Central memory CD4-positive, alpha-beta T cell (primary cell): Measurements from ENCODE around the gene ZBTB7A.

ENCODE experiments used
- DNase-seq: peaks from one replicate; pipeline ENCODE4 v3.0.0; 2022

Gene ZBTB7A

DNA sequence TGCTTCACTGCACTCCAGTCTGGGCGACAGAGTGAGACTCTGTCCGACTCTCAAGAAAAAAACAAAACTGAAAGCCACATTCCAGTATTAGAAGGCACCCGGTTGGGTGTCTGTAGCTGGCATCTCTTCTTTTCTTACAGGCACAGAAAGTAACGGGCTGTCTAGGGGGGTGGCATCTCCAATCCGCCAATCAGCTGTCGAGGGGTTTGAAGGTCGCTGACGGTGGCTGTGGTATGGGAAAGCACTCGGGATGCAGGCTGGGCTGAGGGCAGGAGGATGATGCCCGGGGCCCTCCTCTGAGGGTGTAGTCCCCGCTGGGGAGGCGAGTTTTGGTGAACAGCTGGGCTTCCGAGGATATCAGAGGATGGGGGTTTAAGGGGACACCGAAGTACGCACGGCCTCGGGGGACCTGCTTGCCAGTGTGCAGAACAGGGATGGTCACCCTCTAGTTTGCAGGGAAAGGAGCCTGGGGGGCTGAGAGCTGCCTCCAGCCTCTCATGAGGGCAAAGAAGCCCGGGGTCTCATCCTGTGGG, 27.0 kb upstream of the ZBTB7A start:
- no peak for DNase-seq

DNA sequence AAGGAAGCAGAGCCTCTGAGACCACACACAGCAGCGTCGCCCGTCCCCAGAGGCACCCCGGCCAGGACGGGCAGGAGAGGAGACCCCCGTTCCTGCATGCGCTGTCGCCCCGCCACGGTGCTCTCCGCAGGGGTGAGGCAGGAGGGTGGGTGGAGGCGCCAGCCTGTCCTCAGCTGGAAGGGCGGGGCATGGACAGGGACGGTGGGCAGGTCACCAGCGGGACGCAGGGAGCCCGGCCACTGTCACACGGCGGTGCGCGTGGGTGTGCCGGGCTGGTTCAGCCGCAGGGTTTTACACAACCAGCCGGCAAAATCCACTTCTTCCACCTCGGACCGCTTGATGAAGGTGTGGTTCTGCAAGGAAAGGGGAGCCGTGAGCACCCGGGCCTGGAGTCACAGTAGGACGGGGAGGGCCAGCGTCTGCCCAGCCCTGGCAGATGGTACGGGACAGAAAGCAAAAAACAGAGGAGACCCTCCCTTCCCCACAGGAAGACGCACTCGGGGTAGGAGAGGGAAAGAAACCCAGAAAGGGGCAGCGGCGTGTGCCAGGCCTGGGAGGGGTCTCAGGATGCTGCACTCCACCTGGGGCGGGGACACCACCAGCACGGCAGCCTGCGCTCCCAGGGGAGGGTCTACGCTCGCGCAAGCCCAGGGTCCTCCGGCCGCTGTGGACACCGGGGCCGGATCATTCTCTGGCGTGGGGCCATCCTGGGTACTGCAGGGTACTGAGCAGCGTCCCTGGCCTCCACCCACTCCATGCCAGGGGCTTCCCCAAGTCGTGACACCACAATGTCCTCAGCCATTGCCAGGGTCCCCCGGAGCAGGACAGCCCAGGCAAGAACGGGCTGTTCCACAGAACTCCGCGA, 23.9 kb upstream of the ZBTB7A start:
- DNase-seq = no peak

DNA sequence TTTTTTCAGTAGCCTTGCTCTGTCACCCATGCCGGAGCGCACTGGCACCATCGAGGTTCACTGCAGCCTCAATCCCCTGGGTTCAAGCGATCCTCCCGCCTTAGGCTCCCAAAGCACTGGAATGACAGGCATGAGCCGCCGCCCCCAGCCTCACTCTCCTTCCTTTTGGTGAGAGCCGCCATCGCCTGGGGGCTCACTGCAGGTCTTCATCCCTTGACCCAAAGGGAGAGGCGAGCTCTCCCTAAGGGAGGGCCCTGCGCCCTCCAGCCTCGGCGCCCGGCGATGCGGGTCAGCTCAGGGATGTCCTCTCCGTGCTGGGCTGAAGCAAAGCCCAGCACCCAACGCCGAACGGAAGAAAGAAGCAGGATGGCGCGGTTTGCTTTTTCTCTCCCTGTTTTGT, 23.2 kb upstream of the ZBTB7A start:
- no peak for DNase-seq

DNA sequence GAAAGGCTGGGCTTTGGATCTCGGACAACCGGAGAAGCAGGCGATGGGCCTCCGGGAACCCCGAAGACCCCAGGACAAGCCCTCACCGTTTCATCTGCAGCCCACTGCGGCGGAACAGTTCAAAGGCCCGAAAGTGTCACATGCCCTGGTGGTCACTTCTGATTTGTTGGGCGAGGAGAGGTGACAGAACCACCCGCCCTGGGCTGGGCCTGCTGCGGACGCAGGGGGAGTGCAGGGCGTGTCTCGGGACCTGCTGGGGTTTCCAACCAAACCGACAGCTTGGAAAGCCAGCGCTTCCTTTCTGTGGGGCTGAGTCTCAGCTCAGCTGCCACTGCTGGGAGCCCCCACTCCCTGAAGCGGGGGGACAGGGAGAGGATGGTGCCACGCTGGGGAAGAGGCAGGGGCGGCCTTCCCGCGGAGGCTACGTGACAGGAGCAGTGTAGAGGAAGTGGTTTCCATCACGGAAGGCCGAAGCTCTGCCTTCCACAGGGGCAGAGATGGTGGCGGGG, 22.8 kb upstream of the ZBTB7A start:
- DNase-seq = peak; percentile 40

DNA sequence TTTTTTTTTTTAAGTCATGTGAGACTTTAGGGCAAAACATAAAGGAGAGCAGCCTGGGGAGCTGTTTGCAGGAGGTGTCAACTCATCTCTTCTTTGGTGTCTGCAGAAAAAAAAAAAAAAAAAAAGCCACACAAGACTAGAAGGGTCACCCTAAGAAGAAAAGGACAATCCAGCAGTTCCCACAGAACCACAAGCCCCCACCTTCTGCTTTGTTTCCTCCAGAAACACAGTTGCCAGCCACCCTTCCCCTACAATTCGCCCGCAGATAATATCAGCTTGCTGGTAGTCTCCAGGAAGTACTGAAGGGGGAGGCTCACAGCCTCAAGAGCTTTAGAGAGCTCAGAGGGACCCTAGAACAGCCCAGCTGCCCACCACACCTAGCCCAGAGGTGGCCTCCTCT, 22.3 kb upstream of the ZBTB7A start:
- DNase-seq = peak; percentile 72

DNA sequence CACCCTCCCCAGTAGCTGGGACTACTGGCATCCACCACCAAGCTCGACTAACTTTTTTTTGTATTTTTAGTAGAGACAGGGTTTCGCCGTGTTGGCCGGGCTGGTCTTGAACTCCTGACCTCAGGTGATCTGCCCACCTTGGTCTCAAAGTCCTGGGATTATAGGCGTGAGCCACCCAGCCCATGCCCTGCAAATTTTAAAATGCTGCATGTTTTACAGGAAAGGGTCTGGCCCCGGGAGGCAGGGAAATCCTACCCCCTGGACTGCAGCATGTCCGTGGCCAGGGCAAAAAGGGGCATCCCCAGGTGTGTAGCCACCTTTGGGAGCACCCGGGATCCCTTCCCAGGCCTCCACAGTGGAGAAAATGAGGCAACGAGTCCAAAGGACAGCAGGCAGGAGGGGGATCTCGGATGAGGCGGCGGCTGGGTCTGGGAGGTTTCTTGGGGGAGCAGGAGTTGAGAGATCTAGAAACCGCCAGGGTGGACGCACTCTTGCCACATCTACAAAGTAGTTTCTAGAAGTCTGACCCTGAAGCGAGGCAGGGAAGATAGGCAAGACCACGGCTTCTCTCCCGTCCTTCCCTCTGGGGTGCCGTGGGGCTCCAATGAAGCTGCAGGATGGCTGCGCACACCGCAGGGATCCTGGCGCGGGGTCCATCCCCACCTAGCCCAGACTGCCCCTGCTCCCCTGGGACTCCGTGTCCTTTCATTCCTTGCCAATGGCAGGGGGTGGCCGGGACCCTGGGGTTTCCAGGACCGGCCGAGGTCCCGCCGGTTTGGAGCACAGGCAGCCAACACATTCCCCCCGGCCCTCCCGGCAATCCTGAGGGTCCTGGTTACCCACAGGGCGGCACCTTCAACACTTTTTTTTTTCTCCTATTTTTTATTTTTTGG, 21.3 kb upstream of the ZBTB7A start:
- DNase-seq = no peak

DNA sequence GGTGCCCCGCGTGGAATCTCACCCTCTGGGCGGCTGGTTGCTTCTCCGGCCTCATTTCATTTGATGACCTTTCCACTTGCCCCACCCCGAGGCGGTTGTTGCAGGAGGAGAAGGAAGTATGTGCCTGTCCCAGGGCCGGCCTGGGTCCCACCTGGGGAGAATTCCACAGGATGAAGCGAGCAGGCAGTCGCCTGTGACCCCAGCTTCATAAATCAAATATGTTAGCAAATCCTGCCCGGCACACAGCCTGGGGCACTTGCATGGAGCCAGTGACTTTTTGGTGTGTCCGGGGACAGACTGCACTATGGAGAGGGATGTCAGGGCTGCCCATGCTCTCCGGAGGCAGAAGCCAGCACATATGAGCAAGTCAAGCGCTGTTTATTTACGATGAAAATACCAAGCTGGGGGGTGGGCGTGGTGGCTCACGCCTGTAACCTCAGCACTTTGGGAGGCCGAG, 19.7 kb upstream of the ZBTB7A start:
- no peak for DNase-seq

DNA sequence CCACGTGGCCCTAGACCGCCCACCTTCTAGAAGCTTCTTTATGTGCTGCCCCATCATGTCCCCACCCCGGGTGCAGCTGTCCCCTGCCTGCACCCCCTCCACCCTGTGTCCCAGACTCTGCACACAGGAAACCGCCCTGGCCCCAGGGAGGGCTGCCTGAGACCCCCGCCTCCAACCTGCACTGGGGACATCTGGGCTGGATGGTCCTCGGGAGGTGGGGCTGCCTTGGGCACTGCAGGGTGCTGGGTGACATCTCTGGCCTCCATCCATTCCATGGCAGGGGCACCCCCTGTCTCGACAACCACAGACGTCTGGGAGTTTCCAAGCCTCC, 17.8 kb upstream of the ZBTB7A start:
- no peak for DNase-seq

DNA sequence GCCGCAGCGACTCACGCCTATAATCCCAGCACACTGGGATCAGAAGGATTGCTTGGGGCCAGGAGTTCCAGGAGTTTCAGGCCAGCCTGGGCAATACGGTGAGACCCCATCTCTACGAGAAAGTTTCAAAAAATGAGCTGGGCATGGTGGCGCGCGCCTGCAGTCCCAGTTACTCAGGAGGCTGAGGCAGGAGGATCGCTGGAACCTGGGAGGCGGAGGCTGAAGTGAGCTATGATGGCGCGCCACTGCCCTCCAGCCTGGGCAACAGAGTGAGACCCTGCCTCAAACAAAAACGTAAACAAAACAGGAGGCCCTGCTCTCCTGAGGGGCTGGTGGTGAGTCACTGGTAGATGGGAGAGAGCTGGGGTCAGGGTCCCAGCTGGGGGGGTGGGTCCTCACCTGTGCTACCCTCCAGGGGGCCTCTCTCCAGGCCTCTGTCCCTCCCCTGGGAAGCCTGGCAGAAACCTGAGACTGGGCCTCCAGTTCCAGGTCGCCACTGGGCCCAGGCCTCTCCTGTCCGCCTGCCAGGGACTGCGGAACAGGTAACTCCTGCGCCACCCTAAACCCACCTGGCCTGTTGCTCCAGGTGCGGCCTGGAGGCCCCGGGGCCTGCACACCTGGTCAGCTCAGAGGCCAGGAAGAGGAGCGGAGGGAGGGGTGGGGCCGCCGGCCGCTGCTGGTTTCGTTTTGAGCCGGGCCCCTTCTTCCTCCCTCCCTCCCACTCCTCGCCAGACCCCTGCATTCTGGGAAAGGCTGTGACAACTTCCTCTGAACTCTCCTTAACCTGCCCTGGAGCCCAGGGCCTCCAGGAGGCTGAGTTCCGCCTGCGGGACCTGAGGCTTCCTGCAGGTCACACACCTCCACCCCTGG, 17.2 kb upstream of the ZBTB7A start:
- no peak for DNase-seq

DNA sequence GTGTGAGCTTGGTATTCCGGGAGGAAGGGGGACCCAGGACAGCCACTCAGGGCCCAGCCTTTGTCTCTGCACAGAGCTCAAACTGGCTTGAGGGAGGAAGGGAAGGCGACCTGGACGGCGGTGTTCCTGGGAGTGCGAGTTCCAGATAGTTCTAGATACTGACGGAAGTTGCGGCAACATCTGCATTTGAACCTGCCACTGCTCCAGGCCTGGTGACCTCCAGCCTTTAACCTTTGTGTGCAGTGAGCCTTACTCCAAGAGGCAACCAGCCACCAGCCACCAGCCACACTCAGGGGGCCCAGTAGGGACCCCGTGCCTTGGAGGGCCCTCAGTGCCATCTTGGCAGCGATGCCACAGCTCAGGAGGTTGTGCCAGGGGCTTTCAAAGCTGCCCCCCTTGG, 15.5 kb upstream of the ZBTB7A start:
- DNase-seq = no peak

DNA sequence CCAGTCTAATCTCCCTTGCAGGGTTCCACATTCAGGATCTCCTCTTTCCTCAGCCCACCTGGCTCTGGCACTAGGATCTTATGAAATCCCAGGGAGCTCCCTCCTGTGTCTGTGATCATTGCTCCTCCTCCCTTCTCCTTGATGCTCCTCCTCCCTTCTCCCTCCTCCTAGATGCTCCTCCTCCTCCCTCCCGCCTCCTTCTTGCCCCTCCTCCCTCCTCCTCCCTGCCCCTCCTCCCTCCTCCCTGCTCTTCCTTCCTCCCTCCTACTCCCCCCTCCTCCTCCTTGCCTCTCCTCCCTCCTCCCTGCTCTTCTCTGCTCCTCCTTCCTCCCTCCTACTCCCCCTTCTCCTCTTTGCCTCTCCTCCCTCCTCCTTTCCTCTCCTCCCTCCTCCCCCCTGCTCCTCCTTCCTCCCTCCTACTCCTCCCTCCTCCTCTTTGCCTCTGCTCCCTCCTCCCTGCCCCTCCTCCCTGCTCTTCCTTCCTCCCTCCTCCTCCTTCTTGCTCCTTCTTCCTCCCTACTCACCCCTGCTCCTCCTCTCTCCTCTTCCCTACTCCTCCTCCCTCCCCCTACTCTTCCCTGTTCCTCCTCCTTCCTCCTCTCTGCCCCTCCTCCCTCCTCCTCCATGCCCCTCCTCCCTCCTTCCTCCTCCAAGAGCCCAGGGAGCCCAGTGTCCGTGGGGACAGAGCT, 14.9 kb upstream of the ZBTB7A start:
- no peak for DNase-seq

DNA sequence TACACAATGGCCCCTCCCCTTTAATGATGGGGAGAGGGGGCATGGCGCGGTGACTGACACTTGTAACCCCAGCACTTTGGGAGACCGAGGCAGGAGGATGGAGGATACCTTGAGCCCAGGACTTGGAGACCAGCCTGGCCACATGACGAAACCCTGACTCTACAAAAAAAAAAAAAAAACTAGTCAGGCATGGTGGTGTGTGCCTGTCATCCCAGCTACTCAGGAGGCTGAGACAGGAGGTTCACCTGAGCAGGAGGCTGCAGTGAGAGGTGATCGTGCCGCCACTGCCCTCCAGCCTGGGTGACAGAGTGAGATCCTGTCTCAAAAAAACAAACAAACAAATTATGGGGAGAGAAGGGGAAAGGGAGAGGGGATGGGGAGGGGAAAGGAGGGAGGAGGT, 13.8 kb upstream of the ZBTB7A start:
- no peak for DNase-seq

DNA sequence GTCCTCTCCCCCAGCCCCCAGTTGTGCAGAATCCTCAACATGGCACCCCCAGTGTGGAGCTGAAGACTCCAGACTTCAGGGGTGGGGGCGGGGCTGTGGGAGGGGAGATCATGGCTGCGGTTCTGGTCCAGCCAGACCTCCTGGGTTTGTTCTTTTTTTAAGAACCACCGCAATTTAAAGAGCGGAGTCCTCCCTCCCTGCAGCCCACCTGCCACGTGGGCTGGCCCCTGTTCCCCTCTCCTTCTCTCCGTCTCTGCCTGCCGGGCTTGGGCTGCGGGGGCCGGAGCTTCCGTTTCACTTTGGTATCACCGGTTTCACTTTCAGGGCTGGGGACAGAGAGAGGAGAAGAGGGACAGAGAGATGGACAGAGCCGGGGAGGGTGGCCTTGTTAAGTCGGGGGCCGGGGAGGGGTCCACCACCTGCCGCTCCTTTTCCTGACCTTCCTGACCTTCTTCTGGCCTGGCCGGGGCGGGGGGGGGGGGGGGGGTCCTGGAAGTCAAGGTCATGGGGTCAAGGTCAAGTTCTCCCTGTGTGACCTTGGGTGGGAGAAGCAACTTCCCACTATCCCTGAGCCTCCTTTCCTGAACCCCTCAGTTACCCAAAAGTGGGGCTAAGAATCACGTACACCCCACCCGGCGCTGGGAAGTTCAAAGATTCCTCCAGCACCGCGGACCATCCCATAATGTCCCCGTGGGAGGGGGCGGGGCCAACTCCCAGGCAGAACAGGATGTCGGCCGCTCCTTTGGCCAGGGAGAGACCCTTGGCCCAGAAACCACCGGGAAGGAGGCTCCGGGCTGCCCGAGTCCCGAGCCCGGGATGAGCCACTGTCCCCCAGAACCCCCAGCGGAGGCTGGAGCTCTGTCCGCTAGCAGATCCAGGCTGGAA, 11.3 kb upstream of the ZBTB7A start:
- peak; percentile 38 for DNase-seq

DNA sequence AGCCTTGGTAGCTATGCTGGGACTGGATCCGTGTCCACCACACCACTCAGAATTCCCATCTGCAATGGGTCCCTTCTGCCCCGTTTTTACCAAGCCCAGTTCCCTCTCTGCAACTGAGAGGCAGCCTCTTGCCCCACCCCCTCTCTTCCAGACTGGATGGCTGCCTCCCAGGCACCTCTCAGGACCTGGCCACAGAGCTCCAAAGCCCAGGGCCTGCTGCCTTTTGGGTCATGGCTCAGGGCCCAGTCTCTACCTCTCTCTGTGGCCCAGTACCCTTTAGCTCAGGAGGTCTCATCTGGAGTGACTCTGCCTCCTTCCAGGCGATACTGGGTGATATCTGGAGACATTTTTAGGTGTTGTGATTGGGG, 10.3 kb upstream of the ZBTB7A start:
- DNase-seq = no peak

DNA sequence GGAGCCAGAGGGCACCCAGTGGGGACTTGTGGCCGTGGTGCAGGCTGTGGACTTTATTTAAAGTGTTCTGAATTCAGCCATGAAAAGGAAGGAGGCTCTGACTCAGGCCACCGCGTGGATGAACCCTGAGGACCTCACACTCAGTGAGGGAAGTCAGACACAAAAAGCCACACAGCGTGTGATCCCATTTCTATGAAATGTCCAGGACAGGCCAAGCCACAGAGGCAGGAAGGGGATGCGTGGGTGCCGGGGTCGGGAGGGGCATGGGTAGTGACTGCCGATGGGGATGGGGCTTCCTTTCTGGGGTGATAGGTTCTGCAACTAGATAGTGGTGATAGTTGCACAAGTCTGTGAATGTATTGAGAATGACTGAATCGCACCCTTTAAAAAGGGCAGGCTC, 8.7 kb upstream of the ZBTB7A start:
- DNase-seq = no peak

DNA sequence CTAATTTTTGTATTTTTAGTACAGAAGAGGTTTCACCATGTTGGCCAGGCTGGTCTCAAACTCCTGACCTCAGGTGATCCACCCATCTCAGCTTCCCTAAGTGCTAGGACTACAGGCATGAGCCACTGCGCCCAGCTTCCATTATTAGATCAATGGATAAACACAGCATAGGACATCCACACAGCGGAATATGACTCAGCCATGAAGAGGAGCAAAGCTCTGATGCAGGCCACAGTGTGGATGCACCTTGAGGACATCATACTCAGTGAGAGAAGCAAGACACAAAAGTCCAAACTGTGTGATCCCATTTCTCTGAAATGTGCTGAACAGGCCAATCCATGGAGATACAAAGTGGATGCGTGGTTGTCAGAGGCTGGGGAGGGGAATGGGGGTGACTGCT, 4.9 kb upstream of the ZBTB7A start:
- DNase-seq = no peak

DNA sequence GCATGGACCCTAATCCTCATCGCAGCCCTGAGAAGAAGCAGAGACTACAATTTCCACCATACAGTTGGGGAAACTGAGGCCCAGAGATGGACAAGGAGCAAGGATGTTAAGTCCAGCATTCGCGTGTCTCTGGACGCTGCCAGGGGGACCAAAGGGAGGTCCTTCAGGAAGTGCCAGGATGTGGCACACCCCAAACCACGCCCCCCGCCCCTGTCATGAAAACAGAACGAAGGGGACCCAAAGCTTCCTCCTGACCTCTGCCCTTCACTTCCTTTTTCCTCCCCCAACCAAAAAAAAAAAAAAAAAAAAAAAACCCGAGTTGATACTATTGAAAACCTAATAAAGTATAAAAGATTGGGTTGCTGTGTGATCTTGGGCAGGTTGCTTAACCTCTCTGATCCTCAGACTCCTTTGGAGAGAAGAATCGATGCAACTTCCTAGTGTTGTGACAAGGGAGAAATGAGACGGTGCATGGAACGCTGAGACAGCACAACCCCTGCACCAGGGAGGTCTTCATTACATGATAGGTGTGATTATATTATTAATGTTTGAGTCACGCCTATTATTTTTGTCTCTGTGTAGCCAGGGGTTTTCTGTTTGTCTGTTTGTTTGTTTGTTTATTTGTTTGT, 2.7 kb upstream of the ZBTB7A start:
- peak; percentile 35 for DNase-seq

DNA sequence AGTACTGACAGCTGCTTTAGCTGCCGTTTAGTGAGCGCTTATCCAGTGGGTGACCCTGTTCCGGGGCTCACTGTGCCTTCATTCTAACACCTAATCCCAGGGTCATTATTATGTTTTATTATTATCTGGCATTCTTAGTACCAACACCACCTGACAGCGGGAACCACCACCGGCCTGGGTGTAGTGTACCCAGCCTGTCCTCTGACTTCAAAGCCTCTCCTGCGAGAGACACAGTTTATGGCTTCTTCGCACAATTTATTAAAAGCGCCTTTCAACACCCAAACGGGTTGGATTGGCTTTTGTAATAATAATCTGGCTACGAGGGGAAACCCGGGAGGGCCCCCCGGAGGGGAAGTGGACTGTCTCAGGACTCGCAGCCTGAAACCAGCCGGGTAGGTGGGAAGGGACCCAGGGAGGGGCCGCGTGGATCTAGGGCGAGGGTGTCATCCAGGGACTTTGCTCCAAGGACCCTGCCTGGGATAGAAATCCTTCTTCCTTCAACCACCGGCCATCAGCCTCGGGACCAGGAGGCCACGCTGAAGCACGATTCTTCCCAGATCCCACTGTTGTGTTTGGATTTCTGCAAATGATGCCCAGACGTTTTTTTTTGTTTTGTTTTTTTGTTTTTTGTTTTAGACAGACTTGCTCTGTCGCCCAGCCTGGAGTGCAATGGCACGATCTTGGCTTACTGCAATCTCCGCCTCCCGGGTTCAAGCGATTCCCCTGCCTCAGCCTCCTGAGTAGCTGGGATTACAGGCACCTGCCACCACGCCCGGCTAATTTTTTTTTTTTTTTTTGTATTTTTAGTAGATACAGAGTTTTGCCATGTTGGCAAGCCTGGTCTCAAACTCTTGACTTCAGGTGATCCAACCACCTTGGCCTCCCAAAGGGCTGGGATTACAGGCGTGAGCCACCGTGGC, 1.6 kb upstream of the ZBTB7A start:
- peak; percentile 20 for DNase-seq

DNA sequence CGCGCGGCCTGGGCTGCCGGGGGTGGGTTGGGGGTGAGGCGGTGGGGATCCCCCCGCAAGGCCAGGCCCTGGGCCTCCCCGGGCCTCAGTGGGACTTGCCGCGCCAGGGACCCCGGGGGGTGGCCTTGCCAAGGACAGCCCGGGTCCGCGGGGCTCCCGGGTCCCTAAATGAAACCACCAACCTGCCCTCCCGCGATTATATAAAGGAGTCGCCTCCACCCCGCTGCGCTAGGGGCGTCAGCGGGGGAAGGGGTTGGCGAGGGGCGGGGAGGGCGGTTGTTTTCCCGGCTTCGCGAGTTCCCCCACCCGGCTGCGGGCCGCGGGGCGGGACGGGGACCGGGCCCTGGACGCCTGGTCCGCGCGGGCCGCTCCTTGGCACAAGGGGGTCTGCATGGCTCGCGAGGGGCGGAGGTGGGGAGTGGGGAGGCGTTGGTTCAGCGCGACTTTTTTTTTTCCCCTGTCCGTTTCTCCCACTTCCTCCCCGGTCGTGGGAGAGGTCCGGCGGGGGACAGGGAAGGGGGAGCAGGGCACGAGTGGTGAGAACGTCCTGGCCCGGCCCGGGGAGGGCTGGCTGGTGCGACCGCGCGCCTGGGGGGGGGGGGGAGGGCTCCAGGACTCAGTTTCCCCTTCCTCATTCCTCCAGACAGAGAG, 822 bp upstream of the ZBTB7A start:
- DNase-seq = no peak
